Nephron (organoid): ENCODE data around the gene NUDT3.
"Not testable (repeated sequence)": the region's sequence is repeated elsewhere in the genome, so short reads cannot be mapped to it uniquely, and the experiment has no call there.

Source experiments
- H3K27ac Mint-ChIP-seq, 3 experiments: 2 replicates each; pipeline ENCODE4 v1.8.0; 2020; ENCODE audit warnings: mixed read lengths in 3 of 3, mild to moderate bottlenecking in 2 of 3, moderate library complexity in 1 of 3
- H3K27me3 Mint-ChIP-seq: 2 replicates; pipeline ENCODE4 v1.8.0; 2021; ENCODE audit warnings: low read depth, mild to moderate bottlenecking, moderate library complexity, mixed read lengths
- H3K36me3 Mint-ChIP-seq: 2 replicates; pipeline ENCODE4 v1.8.0; 2020; ENCODE audit warnings: low read depth, mixed read lengths
- H3K4me1 Mint-ChIP-seq: 2 replicates; pipeline ENCODE4 v1.8.0; 2020; ENCODE audit warnings: mixed read lengths
- H3K4me3 Mint-ChIP-seq, 3 experiments: 2 replicates each; pipeline ENCODE4 v1.8.0; 2020; ENCODE audit warnings: mild to moderate bottlenecking in 3 of 3, mixed read lengths in 3 of 3, moderate library complexity in 2 of 3
- H3K9me3 Mint-ChIP-seq: 2 replicates; pipeline ENCODE4 v1.8.0; 2020; ENCODE audit warnings: mixed read lengths
- TF ChIP-seq, protein P1 (sequence below), 3 experiments: fragments of 200-600 bp; sonication (generic); IDR thresholded peaks; one replicate each; pipeline ENCODE4 v1.5.0; 2021; ENCODE audit warnings: antibody characterized with exemption in 3 of 3; ENCODE audit not compliant: unreplicated experiment in 3 of 3

The NUDT3 gene

DNA sequence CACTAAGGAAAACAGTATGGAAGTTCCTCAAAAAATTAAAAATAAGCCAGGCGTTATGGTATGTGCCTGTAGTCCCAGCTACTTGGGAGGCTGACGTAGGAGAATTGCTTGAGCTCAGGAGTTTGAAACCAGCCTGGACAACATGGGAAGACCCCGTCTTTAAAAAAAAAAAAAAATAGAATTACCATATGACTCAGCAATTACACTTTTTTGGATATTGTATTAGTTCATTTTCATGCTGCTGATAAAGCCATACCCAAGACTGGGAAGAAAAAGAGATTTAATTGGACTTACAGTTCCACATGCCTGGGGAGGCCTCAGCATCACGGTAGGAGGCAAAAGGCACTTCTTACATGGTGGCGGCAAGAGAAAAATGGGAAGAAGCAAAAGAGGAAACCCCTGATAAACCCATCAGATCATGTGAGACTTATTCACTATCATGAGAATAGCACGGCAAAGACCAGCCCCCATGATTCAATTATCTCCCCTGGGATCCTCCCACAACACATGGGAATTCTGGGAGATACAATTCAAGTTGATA, 132.9 kb downstream of the NUDT3 start:
- no peak overlapping the region for H3K27ac Mint-ChIP-seq
- peaks cover 21% of the 10 kb centered on the region for H3K9me3 Mint-ChIP-seq
- peaks cover 18% of the 10 kb centered on the region for H3K36me3 Mint-ChIP-seq
- no peak overlapping the region for H3K4me3 Mint-ChIP-seq
- peaks cover 4% of the 10 kb centered on the region for H3K27me3 Mint-ChIP-seq
- H3K4me1 Mint-ChIP-seq: no peaks in the 10 kb centered on the region
- TF ChIP-seq, protein P1, sequence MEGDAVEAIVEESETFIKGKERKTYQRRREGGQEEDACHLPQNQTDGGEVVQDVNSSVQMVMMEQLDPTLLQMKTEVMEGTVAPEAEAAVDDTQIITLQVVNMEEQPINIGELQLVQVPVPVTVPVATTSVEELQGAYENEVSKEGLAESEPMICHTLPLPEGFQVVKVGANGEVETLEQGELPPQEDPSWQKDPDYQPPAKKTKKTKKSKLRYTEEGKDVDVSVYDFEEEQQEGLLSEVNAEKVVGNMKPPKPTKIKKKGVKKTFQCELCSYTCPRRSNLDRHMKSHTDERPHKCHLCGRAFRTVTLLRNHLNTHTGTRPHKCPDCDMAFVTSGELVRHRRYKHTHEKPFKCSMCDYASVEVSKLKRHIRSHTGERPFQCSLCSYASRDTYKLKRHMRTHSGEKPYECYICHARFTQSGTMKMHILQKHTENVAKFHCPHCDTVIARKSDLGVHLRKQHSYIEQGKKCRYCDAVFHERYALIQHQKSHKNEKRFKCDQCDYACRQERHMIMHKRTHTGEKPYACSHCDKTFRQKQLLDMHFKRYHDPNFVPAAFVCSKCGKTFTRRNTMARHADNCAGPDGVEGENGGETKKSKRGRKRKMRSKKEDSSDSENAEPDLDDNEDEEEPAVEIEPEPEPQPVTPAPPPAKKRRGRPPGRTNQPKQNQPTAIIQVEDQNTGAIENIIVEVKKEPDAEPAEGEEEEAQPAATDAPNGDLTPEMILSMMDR (IDR thresholded peaks at IDR 0.05; ENCODE audit: unreplicated experiment in 3 of 3): no peak

DNA sequence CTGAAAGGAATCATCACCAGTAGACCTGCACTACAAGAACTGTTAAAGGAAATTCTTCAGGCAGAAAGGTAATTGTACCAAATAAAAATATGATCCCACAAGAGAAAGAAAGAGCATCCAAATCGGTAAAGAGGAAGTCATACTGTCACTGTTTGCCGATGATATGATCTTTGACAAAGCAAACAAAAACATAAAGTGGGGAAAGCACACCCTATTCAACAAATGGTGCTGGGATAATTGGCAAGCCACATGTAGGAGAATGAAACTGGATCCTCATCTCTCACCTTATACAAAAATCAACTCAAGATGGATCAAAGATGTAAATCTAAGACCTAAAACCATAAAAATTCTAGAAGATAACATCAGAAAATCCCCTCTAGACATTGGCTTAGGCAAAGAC, 140.1 kb downstream of the NUDT3 start:
- H3K27me3 Mint-ChIP-seq, H3K27ac Mint-ChIP-seq, H3K36me3 Mint-ChIP-seq, H3K9me3 Mint-ChIP-seq, H3K4me3 Mint-ChIP-seq, H3K4me1 Mint-ChIP-seq: not testable (repeated sequence)

DNA sequence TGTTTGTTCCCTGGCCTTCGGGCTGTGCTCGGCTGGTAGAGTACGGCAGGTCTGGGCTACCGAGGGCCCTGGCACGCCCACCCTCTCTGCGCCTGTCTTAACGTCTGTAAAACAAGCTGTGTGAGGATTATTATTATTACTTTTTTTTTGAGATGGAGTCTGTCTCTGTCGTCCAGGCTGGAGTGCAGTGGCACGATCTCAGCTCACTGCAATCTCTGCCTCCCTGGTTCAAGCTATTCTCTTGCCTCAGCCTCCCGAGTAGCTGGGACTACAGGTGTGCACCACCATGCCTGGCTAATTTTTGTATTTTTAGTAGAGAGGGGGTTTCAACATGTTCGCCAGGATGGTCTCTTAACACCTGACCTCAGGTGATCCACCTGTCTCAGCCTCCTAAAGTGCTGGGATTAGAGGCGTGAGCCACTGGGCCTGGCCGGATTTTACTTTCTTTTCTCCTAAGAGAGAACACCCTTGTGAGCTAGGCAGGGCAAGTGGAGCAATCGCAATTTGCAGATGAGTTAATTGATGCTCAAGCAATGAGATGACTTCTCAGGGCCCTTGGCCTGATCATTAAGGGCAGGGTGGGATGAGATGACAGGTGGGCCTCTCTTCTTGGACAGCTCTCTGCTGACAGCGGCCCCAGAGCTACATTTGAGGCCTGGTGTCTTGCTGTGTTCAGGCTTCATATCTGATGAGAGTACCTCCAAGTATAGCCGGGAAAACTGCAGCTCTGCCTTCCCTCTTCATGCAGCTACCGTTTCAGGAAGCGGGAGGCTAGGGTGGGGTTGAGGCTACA, 142.8 kb downstream of the NUDT3 start:
- Mint-ChIP-seq H3K9me3 (no peaks in the 10 kb centered on the region), H3K27ac (peak overlapping the region; percentile 55 to 97 (median 89)), H3K27me3 (peaks cover 4% of the 10 kb centered on the region), H3K4me1 (peaks cover 4% of the 10 kb centered on the region), H3K36me3 (peaks cover 4% of the 10 kb centered on the region), H3K4me3 (peak overlapping the region; percentile 92)
- TF ChIP-seq, protein P1 (IDR thresholded peaks at IDR 0.05; ENCODE audit: unreplicated experiment in 3 of 3): no peak

DNA sequence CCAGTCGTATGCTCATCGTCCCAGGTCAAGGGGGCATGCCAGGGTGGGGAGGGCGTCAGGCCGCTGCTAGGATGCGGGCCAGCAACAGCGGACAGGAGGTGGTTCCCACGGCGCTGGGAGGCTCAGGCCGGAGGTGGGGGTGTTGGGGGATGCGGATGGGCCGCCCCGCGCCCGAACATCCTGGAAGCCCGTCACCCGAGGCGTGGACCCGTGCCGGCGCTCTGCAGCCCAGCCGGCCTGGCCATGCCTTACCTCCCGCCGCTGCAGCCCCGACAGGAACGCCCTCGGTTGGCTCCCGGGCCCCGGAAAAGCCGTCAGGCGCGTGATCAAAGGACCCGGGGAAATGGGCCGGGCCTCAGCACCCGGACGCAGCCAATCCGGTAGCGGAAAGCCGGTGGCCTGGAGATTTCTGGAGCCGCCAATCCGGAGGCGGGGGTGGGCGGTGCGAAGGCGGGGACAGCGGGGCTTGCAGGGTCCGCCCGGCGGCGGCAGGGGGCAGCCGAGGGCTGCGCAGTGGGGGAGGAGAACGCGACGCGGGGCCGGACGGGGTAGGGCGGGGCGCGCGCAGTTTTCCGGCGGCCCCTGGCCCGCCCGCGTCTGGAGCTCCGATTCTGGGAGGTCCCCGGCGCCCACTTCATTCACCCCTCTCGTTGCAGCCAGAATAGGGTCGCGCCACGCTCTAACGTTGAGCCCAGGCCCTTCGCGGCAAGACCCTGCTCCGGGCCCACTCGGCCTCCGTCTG, 143.6 kb downstream of the NUDT3 start, which contains the start of gene SMIM29:
SMIM29 (minus strand) TSS at position 280 of the 742 bp plus-strand sequence. CDS start 1,215 bp downstream, outside the sequence.
- no peaks in the 10 kb centered on the region for H3K9me3 Mint-ChIP-seq
- H3K4me3 Mint-ChIP-seq: peak within 1 kb of the TSS; percentile 92
- TF ChIP-seq, protein P1 (IDR thresholded peaks at IDR 0.05; ENCODE audit: unreplicated experiment in 3 of 3): peak; percentile 93 to 97 (median 97)
- H3K27ac Mint-ChIP-seq: peak within 1 kb of the TSS; percentile 55 to 97 (median 89)
- peaks cover 4% of the 10 kb centered on the region for H3K36me3 Mint-ChIP-seq
- H3K27me3 Mint-ChIP-seq: peaks cover 4% of the 10 kb centered on the region
- H3K4me1 Mint-ChIP-seq: peaks cover 4% of the 10 kb centered on the region

DNA sequence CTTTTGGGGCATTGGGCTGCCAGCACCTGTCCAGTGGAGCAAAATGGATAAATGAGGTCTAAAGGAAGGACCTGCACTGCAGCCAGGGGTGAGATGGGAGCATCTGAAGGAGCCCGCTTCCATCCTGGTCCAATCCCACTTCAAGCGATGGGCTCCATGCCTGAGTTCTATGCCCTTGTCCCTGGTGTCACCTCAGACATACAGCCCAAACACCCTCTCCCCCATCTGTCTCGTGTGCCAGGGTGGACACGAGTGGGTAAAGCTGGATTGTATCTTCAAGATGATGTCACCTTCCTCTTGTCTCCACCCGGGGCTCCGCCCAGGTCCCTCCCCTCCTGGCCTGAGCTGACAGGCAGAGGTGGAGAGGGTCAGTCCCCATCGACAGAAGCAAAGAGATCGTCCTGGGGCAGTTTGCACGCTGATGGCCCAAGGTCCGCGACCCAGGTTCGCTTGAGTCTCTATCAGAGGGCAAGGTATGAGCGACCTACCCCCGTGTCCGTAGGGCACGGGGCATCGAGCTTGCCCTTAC, 144.2 kb downstream of the NUDT3 start:
- Mint-ChIP-seq H3K4me3 (peak overlapping the region; percentile 92), H3K27me3 (no peaks in the 10 kb centered on the region), H3K36me3 (peaks cover 8% of the 10 kb centered on the region), H3K9me3 (no peaks in the 10 kb centered on the region), H3K4me1 (peaks cover 4% of the 10 kb centered on the region), H3K27ac (peak overlapping the region in 2 of 3 experiments; percentile 35 to 61)
- TF ChIP-seq, protein P1 (IDR thresholded peaks at IDR 0.05; ENCODE audit: unreplicated experiment in 3 of 3): no peak
